Endometrium (tissue), 2 donors: ENCODE data around the gene CCNT2.
"Not testable (repeated sequence)": the region's sequence is repeated elsewhere in the genome, so short reads cannot be mapped to it uniquely, and the experiment has no call there.

Experiments used
- FAIRE-seq: peaks from 2 replicates; lab custom pipeline; 2012; peaks lifted over from hg19 to GRCh38; lab: Jason Lieb, UNC
- donor health status: control.
- donor health status: control.

The CCNT2 gene

GRCh38 chr2:134918526-134919340, at the start of gene CCNT2:
TSS of gene CCNT2 (plus strand) at chr2:134918822. CDS start at chr2:134918855, 33 bp downstream.
- FAIRE-seq, result peak; percentile 65

GRCh38 chr2:134869946-134870736, 48.5 kb upstream of the CCNT2 start:
- no peak for FAIRE-seq

DNA sequence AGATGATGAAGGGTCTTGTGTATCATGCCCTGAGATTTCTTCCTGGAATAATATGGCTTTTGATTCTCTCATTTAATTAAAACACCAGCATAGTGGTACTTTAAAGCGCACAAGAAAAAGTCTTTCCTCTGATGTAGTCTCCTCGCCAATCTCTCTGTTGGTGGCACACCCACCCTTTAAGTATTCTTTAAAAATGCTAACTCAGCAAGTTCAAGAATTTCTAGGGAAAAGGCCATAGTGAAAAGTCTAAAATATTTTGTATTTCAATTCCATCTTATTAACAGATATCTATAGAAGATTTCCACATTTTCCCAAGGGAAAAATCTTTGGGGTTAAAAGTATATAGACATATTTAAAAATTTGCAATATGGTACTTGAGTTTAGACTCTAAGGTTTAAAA, 45.5 kb upstream of the CCNT2 start:
- FAIRE-seq, result no peak

- no peak for FAIRE-seq
Observed at GRCh38 chr2:134875309-134875708, 43.3 kb upstream of the CCNT2 start.

DNA sequence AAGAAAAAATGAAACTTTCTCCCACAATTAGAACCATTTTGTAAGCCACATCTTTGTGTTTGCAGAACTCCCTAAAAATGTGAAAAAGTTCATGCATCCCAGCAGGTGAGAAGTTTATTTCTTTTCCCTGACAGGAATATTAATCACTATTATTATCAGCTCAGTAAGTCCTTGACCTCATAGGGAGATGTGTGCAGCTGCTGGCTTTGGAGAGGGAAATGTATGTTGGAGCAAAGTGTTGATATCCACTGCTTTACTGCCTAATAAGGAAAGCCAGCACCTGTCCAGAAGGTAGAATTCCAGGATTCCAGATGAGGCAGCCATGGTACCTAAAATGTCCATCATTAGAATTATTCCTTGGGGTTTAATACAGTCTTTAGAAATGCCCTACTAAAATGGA, 35.8 kb upstream of the CCNT2 start:
- FAIRE-seq, result no peak

- FAIRE-seq, result no peak
Observed at GRCh38 chr2:134883552-134884293, 34.9 kb upstream of the CCNT2 start.

DNA sequence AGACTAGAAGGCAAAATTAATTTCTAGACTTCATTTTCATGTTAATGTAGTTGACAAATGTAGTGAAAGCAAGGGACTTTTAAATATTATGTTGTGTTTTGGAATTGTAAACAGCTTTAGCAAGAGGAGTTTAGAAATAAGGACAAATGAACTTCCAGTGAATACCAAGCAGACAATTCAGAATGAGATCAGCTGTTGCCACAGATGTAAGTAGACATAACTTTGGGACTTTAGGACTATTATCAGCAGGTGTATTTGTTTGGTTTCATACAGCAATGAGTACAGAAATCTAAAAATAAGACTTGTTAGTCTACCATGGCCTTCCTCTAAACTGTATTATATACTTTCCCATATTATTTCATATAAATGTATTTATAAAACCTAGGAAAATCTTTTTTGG, 34.2 kb upstream of the CCNT2 start:
- FAIRE-seq, result no peak

DNA sequence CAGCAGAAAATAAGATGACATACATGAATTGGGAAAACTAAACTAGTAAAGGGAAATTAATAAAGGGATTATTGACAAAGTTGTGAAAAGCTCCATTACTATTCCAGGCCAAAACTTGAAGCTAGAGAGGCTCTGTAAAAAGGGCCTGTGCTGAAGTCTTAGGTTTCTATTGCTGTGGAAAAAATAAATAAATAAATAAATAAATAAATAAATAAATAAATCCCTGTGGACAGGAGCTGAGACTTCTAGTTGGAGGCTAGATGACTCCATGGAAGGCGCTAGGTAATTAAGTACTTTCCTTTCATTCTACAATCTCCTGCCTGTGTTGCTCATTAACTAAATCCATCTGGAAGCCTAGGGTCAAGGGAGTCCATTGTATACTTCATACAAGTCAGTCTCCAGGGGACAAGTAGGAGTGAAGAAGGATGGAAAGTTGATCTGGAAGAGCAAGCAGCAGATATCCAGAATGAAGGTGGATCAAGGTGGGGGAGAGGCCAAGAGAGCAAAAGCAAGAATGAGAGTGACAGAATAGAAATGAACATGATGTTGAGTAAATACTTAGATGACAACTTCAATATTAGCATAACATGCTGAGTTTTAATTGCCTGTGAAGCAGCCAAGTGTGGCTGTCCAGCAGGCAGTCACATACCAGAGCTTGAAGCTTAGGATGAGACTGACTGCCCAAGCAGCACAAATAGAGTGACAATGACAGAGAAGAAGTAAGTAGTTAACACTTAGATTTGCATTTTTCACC, 26.2 kb upstream of the CCNT2 start:
- no peak for FAIRE-seq

DNA sequence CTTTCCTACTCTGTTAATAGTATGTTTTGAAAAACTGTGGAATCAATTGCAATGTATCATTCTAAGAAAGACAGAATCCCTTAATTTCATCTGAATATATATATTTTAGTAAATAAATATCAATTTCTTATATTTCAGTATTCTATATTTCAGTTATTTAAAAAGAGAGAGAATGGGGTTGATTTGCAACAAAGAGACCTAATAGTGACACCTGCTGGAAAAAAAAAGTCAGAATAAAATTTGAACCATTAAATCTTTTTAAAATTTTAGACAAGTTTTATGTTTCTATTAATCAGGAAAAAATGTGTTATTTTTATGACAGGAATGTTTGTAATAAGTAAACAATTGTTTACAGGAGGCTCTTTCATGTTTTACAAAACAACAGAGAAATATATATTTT, 20.7 kb upstream of the CCNT2 start:
- FAIRE-seq, result peak; percentile 95

- FAIRE-seq, result no peak
Observed at GRCh38 chr2:134899204-134899603, 19.4 kb upstream of the CCNT2 start.

DNA sequence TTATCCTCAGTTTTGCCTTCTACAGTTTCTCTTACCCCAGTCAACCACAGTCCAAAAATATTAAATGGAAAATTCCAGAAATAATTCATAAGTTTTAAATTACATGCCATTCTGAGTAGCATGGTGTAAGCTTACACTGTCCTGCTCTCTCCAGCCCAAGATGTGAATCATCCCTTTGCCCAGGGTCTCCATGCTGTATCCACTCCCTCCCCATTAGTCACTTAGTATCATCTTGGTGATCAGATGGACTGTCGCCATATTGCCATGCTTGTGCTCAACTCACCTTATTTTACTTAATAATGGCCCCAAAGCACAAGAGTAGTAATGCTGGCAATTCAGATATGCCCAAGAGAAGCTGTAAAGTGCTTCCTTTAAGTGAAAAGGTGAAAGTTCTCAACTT, 18.5 kb upstream of the CCNT2 start:
- FAIRE-seq, result no peak

DNA sequence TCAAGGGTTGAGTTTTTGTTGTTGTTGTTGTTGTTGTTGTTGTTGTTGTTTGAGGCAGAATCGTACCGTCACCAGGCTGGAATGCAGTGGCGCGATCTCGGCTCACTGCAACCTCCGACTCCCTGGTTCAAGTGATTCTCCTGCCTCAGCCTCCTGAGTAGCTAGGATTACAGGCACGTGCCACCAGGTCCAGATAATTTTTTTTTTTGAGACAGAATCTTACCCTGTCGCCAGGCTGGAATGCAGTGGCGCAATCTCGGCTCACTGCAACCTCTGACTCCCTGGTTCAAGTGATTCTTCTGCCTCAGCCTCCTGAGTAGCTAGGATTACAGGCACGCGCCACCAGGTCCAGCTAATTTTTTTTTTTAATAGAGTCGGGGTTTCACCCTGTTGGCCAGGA, 14.9 kb upstream of the CCNT2 start:
- FAIRE-seq, result not testable (repeated sequence)

- FAIRE-seq, result no peak
Observed at GRCh38 chr2:134905168-134905567, 13.5 kb upstream of the CCNT2 start.

GRCh38 chr2:134906726-134907125, 11.9 kb upstream of the CCNT2 start:
- FAIRE-seq, result no peak

DNA sequence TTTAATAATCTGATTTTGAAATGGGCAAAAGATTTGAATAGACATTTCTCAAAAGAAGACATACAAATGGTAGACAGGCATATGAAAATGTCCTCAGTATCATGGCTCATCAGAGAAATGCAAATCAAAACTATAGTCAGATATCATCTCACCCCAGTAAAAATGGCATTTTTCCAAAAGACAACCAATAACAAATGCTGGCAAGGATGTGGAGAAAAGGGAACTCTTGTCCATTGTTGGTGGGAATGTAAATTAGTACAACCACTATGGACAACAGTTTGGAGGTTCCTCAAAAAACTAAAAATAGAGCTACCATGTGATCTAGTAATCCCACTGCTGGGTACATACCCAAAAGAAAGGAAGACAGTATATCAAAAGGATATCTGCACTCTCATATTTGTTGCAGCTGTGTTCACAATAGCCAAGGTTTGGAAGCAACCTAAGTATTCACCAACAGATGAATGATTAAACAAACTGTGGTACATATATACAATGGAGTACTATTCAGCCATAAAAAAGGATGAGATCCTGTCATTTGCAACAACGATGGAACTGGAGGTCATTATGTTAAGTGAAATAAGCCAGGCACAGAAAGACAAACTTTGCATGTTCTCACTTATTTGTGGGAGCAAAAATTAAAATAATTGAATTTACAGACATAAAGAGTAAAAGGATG, 11.0 kb upstream of the CCNT2 start:
- FAIRE-seq, result not testable (repeated sequence)

DNA sequence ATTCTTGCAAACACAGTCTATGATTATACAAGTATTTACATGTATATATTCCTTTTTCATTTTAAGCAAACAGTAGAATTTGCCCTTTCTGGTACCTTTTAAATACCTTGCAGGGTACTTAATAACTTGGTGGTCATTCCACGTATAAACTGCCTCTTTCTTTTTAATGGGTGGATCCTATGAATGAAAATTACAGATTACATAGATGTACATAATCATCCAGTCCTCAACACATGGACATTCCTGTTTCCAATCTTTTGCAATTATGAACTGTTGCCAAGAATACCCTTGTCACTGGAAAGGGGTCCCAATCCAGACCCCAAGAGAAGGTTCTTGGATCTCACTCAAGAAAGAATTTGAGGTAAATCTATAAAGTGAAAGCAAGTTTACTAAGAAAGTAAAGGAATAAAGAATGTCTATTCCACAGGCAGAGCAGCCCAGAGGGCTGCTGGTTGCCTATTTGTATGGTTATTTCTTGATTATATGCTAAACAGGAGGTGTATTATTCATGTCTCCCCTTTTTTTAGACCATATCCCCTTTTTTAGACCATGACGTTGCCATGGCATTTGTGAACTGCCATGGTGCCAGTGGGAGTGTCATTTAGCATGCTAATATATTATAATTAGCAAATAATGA, 7.7 kb upstream of the CCNT2 start:
- no peak for FAIRE-seq

- FAIRE-seq, result no peak
Observed at GRCh38 chr2:134911400-134911785, 7.2 kb upstream of the CCNT2 start.

DNA sequence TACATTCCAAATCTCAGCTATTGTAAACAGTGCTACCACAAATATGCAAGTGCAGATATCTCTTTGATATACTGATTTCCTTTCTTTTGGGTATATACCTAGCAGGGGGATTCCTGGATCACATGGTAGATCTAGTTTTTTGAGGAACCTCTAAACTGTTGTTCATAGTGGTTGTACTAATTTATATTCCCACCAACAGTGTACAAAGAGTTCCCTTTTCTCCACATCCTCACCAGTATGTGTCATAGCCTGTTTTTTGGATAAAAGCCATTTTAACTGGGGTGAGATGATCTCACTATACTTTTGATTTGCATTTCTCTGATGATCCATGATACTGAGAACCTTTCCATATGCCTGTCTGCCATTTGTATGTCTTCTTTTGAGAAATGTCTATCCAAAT, 6.3 kb upstream of the CCNT2 start:
- FAIRE-seq, result no peak

DNA sequence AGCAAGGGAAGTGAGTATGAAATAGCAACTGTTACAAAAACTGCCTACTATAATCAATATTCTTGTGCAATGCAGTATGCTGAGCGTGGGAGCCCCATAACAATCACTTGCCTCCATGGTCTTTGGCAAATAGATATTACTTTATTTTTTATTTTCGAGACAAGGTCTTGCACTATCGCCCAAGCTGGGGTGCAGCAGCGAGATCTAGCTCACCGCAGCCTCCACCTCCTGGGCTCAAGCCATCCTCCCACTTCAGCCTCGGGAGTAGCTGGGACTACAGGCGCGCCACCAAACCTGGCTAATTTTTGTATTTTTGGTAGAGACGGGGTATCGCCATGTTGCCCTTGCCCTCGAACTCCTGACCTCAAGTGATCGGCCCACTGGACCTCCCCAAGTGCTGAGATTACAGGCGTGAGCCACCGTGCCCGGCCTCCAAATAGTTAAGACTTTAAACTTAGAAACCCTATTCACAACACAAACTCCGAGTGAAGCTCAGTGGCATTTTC, 1.2 kb upstream of the CCNT2 start:
- no peak for FAIRE-seq

GRCh38 chr2:134917888-134918525, 615 bp upstream of the CCNT2 start:
- FAIRE-seq, result peak; percentile 89
